Hematopoietic multipotent progenitor cell treated with erythropoietin and hydrocortisone succinate and interleukin-3 and kit ligand, for 17 days (in vitro differentiated cells): ENCODE data around the gene PRSS8.
A peak's percentile ranks its signal among the peaks of the same experiment; 100 is the strongest.

Experiments
- DNase-seq: peaks from one replicate; pipeline ENCODE4 v3.0.0-alpha.2; 2015; ENCODE audit warnings: low spot score

PRSS8 gene

GRCh38 chr16:31128711-31129567 lies 6.6 kb downstream of the PRSS8 start:
- DNase-seq: peak; percentile 39

GRCh38 chr16:31127182-31127581 lies 8.3 kb downstream of the PRSS8 start:
- DNase-seq: no peak

GRCh38 chr16:31125844-31126243 lies 9.7 kb downstream of the PRSS8 start:
- no peak for DNase-seq

GRCh38 chr16:31120129-31120528 lies 15.4 kb downstream of the PRSS8 start:
- no peak for DNase-seq

GRCh38 chr16:31118223-31119155 lies 17.0 kb downstream of the PRSS8 start:
- DNase-seq: no peak

GRCh38 chr16:31117384-31118222 lies 17.9 kb downstream of the PRSS8 start, which contains the start of gene KAT8:
Gene KAT8 (plus strand): TSS chr16:31117664. CDS start chr16:31117682, 18 bp downstream.
- peak; percentile 99 for DNase-seq

- DNase-seq: no peak
Observed at GRCh38 chr16:31114468-31114867, 21.1 kb downstream of the PRSS8 start.

GRCh38 chr16:31113121-31114120 lies 22.1 kb downstream of the PRSS8 start:
- DNase-seq: no peak

- no peak for DNase-seq
Observed at GRCh38 chr16:31112711-31113110, 22.8 kb downstream of the PRSS8 start.

GRCh38 chr16:31111881-31112466 lies 23.6 kb downstream of the PRSS8 start:
- DNase-seq: no peak

- no peak for DNase-seq
Observed at GRCh38 chr16:31110106-31111034, 25.2 kb downstream of the PRSS8 start.

- DNase-seq: no peak
Observed at GRCh38 chr16:31109622-31110021, 25.9 kb downstream of the PRSS8 start.

- DNase-seq: no peak
Observed at GRCh38 chr16:31108794-31109558, 26.6 kb downstream of the PRSS8 start.

- DNase-seq: peak; percentile 65
Observed at GRCh38 chr16:31108035-31108793, 27.3 kb downstream of the PRSS8 start, which contains the start of gene BCKDK. Gene BCKDK (plus strand): TSS chr16:31108386. CDS start chr16:31109224, 838 bp downstream.

GRCh38 chr16:31107465-31107867 lies 28.1 kb downstream of the PRSS8 start:
- no peak for DNase-seq

GRCh38 chr16:31106509-31107464 lies 28.7 kb downstream of the PRSS8 start:
- no peak for DNase-seq
